OCI-LY1 (cell line): Measurements from ENCODE around the gene COL15A1.

Source experiments
- CTCF ChIP-seq: fragments of 200-600 bp; sonication (generic), shearing (Covaris generic); IDR thresholded peaks from 2 replicates; pipeline ENCODE4 v1.5.1; 2017; ENCODE audit warnings: mild to moderate bottlenecking, antibody characterized with exemption, low read length, moderate library complexity, mixed read lengths
- EZH2 ChIP-seq: fragments of 200-600 bp; sonication (generic), shearing (Covaris generic); IDR thresholded peaks from 2 replicates; pipeline ENCODE4 v1.8.0; 2017; ENCODE audit warnings: borderline replicate concordance, mixed run types, mild to moderate bottlenecking, antibody characterized with exemption, low read length, moderate library complexity, mixed read lengths

- no peak for TF ChIP-seq CTCF
- no peak for TF ChIP-seq EZH2
Observed at GRCh38 chr9:99006511-99006910, 62.8 kb downstream of the COL15A1 start.
